ENCODE results near the gene STAT3.
A peak's percentile ranks its signal among the peaks of the same experiment; 100 is the strongest.
"Not testable (repeated sequence)": the region's sequence is repeated elsewhere in the genome, so short reads cannot be mapped to it uniquely, and the experiment has no call there.

The STAT3 gene

GRCh38 chr17:42274253-42274542 lies 114.0 kb downstream of the STAT3 start:
- no peak for DNase-seq

- DNase-seq = no peak
Observed at GRCh38 chr17:42273474-42274252, 114.6 kb downstream of the STAT3 start.

- no peak for DNase-seq
Observed at GRCh38 chr17:42272162-42272907, 115.9 kb downstream of the STAT3 start.

GRCh38 chr17:42271779-42272035 lies 116.5 kb downstream of the STAT3 start:
- DNase-seq = no peak

DNA sequence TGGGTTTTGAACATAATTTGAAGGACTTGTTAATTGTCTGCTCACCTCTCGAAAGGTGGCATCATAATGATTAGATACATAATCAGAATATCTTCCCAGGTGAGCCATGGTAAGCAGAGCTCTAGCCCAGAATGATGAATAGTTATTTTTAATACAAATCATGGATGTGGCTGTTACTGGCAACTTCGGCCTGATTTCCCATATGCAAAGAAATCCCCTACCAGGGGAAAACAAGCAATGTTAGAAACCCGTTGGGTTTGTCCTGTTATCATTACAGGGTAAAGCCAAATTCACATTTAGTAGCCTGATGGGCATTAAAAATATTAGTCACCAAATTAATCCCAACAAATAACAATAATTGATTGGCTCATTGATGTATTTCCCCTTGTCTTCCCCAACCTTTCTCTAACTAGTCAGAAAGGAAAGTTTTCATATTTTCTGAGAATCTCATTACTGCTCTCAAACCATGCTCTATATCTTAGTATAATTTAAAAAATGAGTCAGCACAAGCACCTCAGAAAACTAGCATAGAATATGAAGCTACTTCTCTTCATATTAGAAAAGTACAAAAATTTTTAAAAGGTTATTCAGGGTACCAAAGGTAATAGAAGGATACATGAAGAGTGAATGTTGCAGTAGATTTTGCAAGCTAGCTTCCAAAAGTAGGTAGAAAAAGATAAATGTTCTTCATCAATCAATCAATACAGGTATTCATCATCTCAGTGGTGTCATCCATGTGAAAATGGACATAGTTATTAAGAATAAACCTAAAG lies 117.0 kb downstream of the STAT3 start:
- DNase-seq = no peak

DNA sequence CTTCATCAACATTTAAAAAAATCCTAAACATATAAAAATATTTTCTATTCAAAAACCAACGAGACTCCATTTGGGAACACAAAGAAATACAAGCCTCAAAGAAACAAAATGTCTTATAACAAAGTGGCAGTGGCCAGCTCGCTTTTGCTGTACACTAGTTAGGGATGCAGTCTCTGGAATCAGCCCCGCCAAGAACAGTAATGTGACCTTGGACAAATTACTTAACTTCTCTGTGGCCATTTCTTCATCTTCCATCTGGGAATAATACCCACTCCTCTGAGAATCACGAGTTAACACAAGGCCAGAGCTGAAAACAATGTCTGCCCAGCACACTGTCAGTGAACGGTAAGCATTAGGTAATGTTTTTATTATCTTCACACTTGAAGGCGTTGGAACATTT lies 117.6 kb downstream of the STAT3 start:
- no peak for DNase-seq

- peak; percentile 40 for DNase-seq
Observed at GRCh38 chr17:42270170-42270535, 118.1 kb downstream of the STAT3 start.

GRCh38 chr17:42268236-42268635 lies 120.0 kb downstream of the STAT3 start:
- no peak for DNase-seq

GRCh38 chr17:42266918-42267766 lies 121.1 kb downstream of the STAT3 start:
- peak; percentile 83 for DNase-seq

- DNase-seq = no peak
Observed at GRCh38 chr17:42266462-42266861, 121.8 kb downstream of the STAT3 start.

DNA sequence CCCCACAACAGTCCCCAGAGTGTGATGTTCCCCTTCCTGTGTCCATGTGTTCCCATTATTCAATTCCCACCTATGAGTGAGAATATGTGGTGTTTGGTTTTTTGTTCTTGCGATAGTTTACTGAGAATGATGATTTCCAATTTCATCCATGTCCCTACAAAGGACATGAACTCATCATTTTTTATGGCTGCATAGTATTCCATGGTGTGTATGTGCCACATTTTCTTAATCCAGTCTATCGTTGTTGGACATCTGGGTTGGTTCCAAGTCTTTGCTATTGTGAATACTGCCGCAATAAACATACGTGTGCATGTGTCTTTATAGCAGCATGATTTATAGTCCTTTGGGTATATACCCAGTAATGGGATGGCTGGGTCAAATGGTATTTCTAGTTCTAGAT lies 123.9 kb downstream of the STAT3 start:
- DNase-seq = not testable (repeated sequence)

All from fibroblast of skin of right biceps (primary cell).